ENCODE results near the gene KANK2. TPM values are rescaled to one million over a fixed set of nuclear protein-coding genes. Genes with fewer than 3 reads are reported as not detected.

The KANK2 gene
- total and polyA plus RNA-seq, 2 of the 8 experiments (the other 6 are each of a cell fraction or from before 2014, with no cell fraction given) = 25.2 to 42.3 TPM

DNA sequence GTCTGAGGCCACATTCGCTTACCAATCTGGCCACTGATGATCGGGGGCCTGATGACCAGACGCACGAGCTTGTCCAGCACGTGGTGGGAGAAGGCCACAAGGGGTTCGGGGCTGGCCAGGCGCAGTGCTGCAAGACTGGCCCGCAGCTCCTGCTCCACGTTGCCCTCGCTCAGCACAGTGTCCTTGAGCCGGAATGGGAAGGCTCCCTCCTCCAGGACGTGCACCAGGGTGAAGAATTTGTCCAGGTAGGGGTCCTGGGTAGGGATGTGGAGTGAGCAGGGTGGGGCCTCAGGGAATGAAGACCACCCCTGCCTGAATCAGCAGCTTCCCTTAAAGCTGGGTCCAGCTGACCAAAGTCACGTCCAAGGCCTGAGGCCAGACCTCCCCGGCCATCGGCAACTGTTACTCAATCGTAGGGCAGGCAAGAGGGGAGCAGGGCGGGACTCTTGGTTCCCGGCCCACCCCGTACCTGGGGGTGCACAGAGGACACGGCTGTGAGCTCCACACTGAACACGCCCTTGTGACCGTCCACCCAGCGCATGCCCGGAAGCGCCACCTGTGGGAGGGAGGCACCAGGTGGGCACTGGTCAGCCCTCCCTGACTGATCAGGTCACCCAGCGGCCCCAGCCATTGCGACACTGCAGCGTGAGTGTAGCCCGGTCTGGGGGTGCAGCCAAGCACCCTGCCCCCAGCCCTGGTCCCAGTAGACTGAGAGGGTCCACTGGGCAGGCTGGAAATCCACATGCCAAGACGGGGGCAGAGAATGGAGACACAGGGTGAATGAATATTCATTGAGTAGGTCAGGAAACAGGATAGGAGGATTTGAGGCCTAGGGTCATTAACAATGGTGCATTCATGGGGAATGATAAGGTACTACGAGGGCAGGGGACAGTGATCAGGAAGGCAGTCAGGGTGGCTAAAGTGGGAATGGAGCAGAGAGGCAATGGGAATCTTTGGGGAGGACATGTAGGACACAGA is 39.3 kb upstream of the KANK2 start:
- no peak overlapping the region for H3K4me3 ChIP-seq (ENCODE audit: extremely low read depth in 1 of 4, insufficient read depth in 2 of 4, low read depth in 3 of 4, low read length in 4 of 4)
- no peak overlapping the region for H3K56ac ChIP-seq (replicated peaks; ENCODE audit: insufficient read length, low read depth, low read length)
- no peaks in the 10 kb centered on the region for H3K27me3 ChIP-seq (replicated peaks in 1 of 4; ENCODE audit: control insufficient read depth in 3 of 4, extremely low read depth in 1 of 4, insufficient read depth in 3 of 4, low read length in 3 of 4)
- H3K14ac ChIP-seq (ENCODE audit: insufficient read length) = no peak overlapping the region
- H4K20me1 ChIP-seq (replicated peaks in 1 of 2; ENCODE audit: control insufficient read depth in 1 of 2, insufficient read depth in 2 of 2, low read length in 2 of 2) = peaks cover 6 to 7% of the 10 kb centered on the region in 2 experiments
- H2AFZ ChIP-seq (ENCODE audit: low read length) = no peak overlapping the region
- H3K23me2 ChIP-seq (ENCODE audit: low read depth, low read length) = no peaks in the 10 kb centered on the region
- CTCF ChIA-PET (ENCODE audit: partially characterized antibody) = interaction anchor here (0.7 to 1.4 kb wide), 3 partner anchors 19 to 72 kb away, joined by 3 to 4 read pairs (median 3); no protein-coding TSS in a partner anchor
- no peaks in the 10 kb centered on the region for H3K9me3 ChIP-seq (ENCODE audit: insufficient read depth in 2 of 2, low read depth in 1 of 2, low read length in 1 of 2)
- H3K23ac ChIP-seq (ENCODE audit: insufficient read length) = no peak overlapping the region
- FAIRE-seq = no peak
- H3K18ac ChIP-seq (ENCODE audit: extremely low read depth, low read length) = no peak overlapping the region
- no peak overlapping the region for H4K91ac ChIP-seq (replicated peaks; ENCODE audit: insufficient read length, low read length)
- no peak overlapping the region for H3K9ac ChIP-seq (replicated peaks in 1 of 4; ENCODE audit: extremely low read depth in 1 of 4, low read depth in 3 of 4, low read length in 3 of 4)
- no peak for DNase-seq (ENCODE audit: low read depth in 1 of 2, low spot score in 2 of 2)
- H3K27ac ChIP-seq (ENCODE audit: low read depth, low read length) = no peak overlapping the region
- H2BK12ac ChIP-seq (ENCODE audit: low read depth, low read length) = no peak overlapping the region; the same call in 1 of the 2 replicates
- no peak overlapping the region for H4K8ac ChIP-seq (ENCODE audit: extremely low read depth, insufficient read depth, low read length)
- POLR2A ChIA-PET (ENCODE audit: partially characterized antibody) = interaction anchor here (0.7 to 1.2 kb wide), 4 partner anchors 9 to 1654 kb away, joined by 3 to 4 read pairs (median 4); partner anchors contain the start of gene GCDH
- no peak overlapping the region for H4K5ac ChIP-seq (ENCODE audit: insufficient read length, low read depth, low read length)
- no peak overlapping the region for H3K4ac ChIP-seq (replicated peaks; ENCODE audit: insufficient read length, low read depth, low read length)
- H2AK5ac ChIP-seq (ENCODE audit: low read depth, low read length) = no peak overlapping the region
- peaks cover 0 to 13% (median 10%) of the 10 kb centered on the region in 4 experiments; a peak in 6 of 8 replicates for H3K36me3 ChIP-seq (ENCODE audit: control insufficient read depth in 2 of 4, insufficient read depth in 4 of 4, low read length in 3 of 4)
- H3K4me2 ChIP-seq (ENCODE audit: insufficient read depth in 1 of 2, low read depth in 2 of 2, low read length in 2 of 2) = no peak overlapping the region
- no peak for TF ChIP-seq TAF7 (optimal IDR thresholded peaks at IDR 0.05; ENCODE audit: borderline replicate concordance, low read depth, low read length)
- TF ChIP-seq TCF12 (IDR thresholded peaks at IDR 0.05; ENCODE audit: low read depth, low read length) = no peak
- WGBS, 2 experiments (ENCODE audit: extremely low coverage in 1 of 2, insufficient coverage in 1 of 2, insufficient read length in 1 of 2, insufficient replicate concordance in 2 of 2, low coverage in 1 of 2, low lambda C conversion rate in 2 of 2, missing lambda C conversion rate in 1 of 2) = 91% methylated on average over 31 of the region's 31 CpGs; no CpG with 5 or more reads in 1 of the 2 experiments
- no peak overlapping the region for H2BK15ac ChIP-seq (ENCODE audit: low read length)
- no peaks in the 10 kb centered on the region for H3K79me1 ChIP-seq (ENCODE audit: low read depth, low read length)
- H3K79me2 ChIP-seq (ENCODE audit: control insufficient read depth in 1 of 2, insufficient read depth in 2 of 2, low read length in 2 of 2) = no peaks in the 10 kb centered on the region
- no peak overlapping the region; the same call in 1 of the 2 replicates for H2BK5ac ChIP-seq (ENCODE audit: low read depth, low read length)
- H2BK120ac ChIP-seq (replicated peaks; ENCODE audit: low read depth, low read length) = no peak overlapping the region
- no peak overlapping the region for H2BK20ac ChIP-seq (ENCODE audit: low read length)
- no peaks in the 10 kb centered on the region for H3K4me1 ChIP-seq (replicated peaks in 1 of 4; ENCODE audit: control insufficient read depth in 3 of 4, insufficient read depth in 4 of 4, low read length in 3 of 4)

All from H1 (cell line).